ENCODE measurements around the gene RELN. TPM values are rescaled to one million over a fixed set of nuclear protein-coding genes. Genes with fewer than 3 reads are reported as not detected.

Gene RELN
- polyA plus RNA-seq, 1 experiment, result 4.3 TPM

GRCh38 chr7:103988468-103989199 is 824 bp downstream of the RELN start:
- no peak for TF ChIP-seq CTCF (IDR thresholded peaks at IDR 0.05; ENCODE audit: insufficient read depth, low read depth, low read length)
- peaks cover 19% of the 10 kb centered on the region for H3K27me3 ChIP-seq (ENCODE audit: control insufficient read depth, insufficient read depth, low read length)
- H3K36me3 ChIP-seq (ENCODE audit: control insufficient read depth, insufficient read depth, low read length), result no peaks in the 10 kb centered on the region
- no peak overlapping the region for H3K4me3 ChIP-seq (ENCODE audit: low read depth, low read length)
- ChIA-PET POLR2A (no interaction called here), CTCF (no interaction called here)
- no peak for DNase-seq (ENCODE audit: low read depth)

- ChIA-PET CTCF (no interaction called here), POLR2A (no interaction called here)
- peaks cover 19% of the 10 kb centered on the region for H3K27me3 ChIP-seq (ENCODE audit: control insufficient read depth, insufficient read depth, low read length)
- no peak for DNase-seq (ENCODE audit: low read depth)
- no peaks in the 10 kb centered on the region for H3K36me3 ChIP-seq (ENCODE audit: control insufficient read depth, insufficient read depth, low read length)
- TF ChIP-seq CTCF (IDR thresholded peaks at IDR 0.05; ENCODE audit: insufficient read depth, low read depth, low read length), result no peak
- H3K4me3 ChIP-seq (ENCODE audit: low read depth, low read length), result no peak overlapping the region
These were observed 2.0 kb downstream of the RELN start for GRCh38 chr7:103987451-103987850.

GRCh38 chr7:103985565-103986126 is 3.8 kb downstream of the RELN start:
- Histone ChIP-seq H3K27me3 (ENCODE audit: control insufficient read depth, insufficient read depth, low read length) (peaks cover 15% of the 10 kb centered on the region), H3K4me3 (ENCODE audit: low read depth, low read length) (no peak overlapping the region), H3K36me3 (ENCODE audit: control insufficient read depth, insufficient read depth, low read length) (no peaks in the 10 kb centered on the region)
- ChIA-PET CTCF (no interaction called here), POLR2A (no interaction called here)
- TF ChIP-seq CTCF (IDR thresholded peaks at IDR 0.05; ENCODE audit: insufficient read depth, low read depth, low read length), result no peak
- DNase-seq (ENCODE audit: low read depth), result no peak

- peaks cover 11% of the 10 kb centered on the region for H3K27me3 ChIP-seq (ENCODE audit: control insufficient read depth, insufficient read depth, low read length)
- no peak overlapping the region for H3K4me3 ChIP-seq (ENCODE audit: low read depth, low read length)
- TF ChIP-seq CTCF (IDR thresholded peaks at IDR 0.05; ENCODE audit: insufficient read depth, low read depth, low read length), result no peak
- POLR2A ChIA-PET, result no interaction called here
- CTCF ChIA-PET, result no interaction called here
- H3K36me3 ChIP-seq (ENCODE audit: control insufficient read depth, insufficient read depth, low read length), result no peaks in the 10 kb centered on the region
- DNase-seq (ENCODE audit: low read depth), result no peak
These were observed 5.4 kb downstream of the RELN start for GRCh38 chr7:103984050-103984449.

GRCh38 chr7:103983201-103983977 is 6.1 kb downstream of the RELN start:
- POLR2A ChIA-PET, result no interaction called here

More at GRCh38 chr7:103983201-103983977, 6.1 kb downstream of the RELN start:
- TF ChIP-seq CTCF (IDR thresholded peaks at IDR 0.05; ENCODE audit: insufficient read depth, low read depth, low read length), result no peak
- CTCF ChIA-PET, result no interaction called here
- H3K4me3 ChIP-seq (ENCODE audit: low read depth, low read length), result no peak overlapping the region
- no peaks in the 10 kb centered on the region for H3K36me3 ChIP-seq (ENCODE audit: control insufficient read depth, insufficient read depth, low read length)
- peaks cover 6% of the 10 kb centered on the region; the same call in 1 of the 2 replicates for H3K27me3 ChIP-seq (ENCODE audit: control insufficient read depth, insufficient read depth, low read length)
- DNase-seq (ENCODE audit: low read depth), result no peak

Measured in BJ (cell line).